GM18868 (cell line): Measurements from ENCODE around the gene PPP1CA.
"Not testable (repeated sequence)": the region's sequence is repeated elsewhere in the genome, so short reads cannot be mapped to it uniquely, and the experiment has no call there.

Source experiments
- ATAC-seq: cut with Tn5 transposase; IDR thresholded peaks from one replicate; pipeline ENCODE4 v1.9.1; 2021; ENCODE audit warnings: mild to moderate bottlenecking, moderate library complexity; ENCODE audit not compliant: unreplicated experiment

Gene PPP1CA

GRCh38 chr11:67435031-67435726 lies 33.5 kb upstream of the PPP1CA start:
- no peak for ATAC-seq

- no peak for ATAC-seq
Observed at GRCh38 chr11:67434395-67434881, 32.8 kb upstream of the PPP1CA start.

- no peak for ATAC-seq
Observed at GRCh38 chr11:67433536-67434394, 32.1 kb upstream of the PPP1CA start.

- no peak for ATAC-seq
Observed at GRCh38 chr11:67432655-67433349, 31.1 kb upstream of the PPP1CA start.

DNA sequence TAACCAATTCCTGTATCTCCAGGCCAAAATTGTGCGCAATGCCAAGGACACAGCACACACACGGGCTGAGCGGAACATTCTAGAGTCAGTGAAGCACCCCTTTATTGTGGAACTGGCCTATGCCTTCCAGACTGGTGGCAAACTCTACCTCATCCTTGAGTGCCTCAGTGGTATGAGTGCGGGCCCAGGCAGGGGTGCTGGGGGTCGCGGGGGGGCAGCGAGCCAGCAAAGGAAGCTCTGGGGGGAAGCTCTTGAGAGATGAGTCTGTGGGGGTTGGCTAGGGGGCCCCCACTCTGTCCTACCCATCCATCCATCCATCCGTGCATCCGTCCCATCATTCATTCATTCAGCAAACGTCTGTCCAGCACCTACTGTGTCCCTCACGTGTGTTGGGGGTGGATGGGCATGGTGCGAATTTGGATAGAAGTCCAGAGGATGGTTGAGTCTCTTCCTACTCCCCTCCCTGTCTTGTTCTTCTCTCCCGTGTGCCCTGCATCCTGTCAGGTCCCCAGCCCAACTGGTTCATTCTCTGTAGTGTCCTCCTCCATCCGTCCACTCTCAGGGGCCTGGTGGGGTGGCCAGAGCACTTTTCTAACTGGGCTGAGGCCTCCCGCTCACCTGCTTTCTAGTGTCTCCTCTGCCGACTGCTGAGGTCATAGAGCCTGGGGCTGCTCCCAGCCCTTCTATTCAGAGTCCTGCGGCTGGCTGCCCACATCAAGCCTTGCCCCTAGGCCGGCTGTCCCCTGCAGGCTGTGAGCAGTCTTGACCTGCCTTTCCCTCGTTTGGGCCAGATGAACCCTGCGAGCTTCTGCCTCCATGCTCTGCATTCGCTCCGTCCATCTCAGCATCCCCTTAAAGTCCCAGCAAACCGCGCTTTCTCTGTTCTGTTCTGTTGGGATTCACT lies 29.9 kb upstream of the PPP1CA start:
- no peak for ATAC-seq

- ATAC-seq, result no peak
Observed at GRCh38 chr11:67429722-67430121, 28.1 kb upstream of the PPP1CA start.

GRCh38 chr11:67429038-67429668 lies 27.5 kb upstream of the PPP1CA start:
- ATAC-seq, result no peak

DNA sequence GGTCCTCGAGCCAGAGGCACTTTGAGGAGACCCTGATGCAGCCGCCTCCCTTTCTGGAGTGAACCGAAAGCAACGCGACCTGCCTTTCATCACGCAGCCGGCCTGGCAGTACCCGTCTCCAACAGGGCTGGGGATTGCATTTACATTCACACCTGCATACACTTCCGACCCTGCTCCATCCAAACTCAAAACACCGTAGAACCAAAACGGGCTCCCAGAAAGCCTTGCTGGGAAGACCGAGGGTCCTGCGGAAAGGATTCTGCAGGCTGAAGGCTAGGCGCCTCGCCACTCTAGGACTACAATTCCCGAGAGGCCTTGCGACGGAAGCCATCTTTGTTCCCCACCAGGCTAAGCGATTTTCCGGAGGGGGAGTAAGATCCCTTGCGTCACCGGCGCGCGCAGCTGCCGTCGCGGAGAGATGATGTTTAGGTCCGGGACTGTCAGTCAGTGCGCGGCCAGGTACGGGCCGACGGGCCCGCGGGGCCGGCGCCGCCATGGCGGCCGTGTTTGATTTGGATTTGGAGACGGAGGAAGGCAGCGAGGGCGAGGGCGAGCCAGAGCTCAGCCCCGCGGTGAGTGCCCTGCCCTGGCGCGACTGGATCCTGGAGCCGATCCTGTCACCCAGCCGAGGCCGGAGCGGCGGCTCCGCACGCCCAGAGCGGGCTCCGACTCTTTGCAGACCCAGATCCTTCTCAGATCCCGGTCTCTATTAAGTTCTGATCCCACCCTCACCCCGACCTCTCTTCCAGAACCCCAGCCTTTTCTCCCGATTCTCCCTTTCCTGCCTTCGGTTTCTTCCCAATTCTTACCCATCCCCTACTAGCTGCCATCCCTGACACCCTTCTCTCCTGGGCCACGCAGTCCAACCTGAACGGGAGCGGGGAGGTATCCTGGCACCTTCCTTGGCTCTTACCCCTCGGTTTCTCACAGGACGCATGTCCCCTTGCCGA lies 26.7 kb upstream of the PPP1CA start, which contains the start of gene RPS6KB2:
RPS6KB2 (plus strand) TSS at position 443 of the 950 bp plus-strand sequence; CDS start at position 495, 52 bp downstream.
- ATAC-seq, result peak; percentile 76

DNA sequence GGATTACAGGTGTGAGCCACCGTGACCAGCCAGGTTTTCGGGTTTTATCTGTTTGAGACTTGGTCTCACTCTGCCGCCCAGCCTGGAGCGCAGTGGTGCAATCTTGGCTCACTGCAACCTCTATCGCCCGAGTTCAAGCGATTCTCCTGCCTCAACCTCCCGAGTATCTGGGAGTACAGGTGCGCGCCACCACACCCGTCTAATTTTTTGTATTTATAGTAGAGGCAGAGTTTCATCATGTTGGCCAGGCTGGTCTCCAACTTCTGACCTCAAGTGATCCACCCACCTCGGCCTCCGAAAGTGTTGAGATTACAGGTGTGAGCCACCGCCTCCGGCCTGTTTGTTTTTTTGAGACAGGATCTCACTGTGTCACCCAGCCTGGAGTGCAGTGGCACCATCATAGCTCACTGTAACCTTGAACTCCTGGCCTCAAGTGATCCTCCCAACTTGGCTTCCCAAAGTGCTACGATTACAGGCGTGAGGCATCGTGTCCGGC lies 25.8 kb upstream of the PPP1CA start:
- not testable (repeated sequence) for ATAC-seq

GRCh38 chr11:67423891-67424613 lies 22.4 kb upstream of the PPP1CA start:
- no peak for ATAC-seq

DNA sequence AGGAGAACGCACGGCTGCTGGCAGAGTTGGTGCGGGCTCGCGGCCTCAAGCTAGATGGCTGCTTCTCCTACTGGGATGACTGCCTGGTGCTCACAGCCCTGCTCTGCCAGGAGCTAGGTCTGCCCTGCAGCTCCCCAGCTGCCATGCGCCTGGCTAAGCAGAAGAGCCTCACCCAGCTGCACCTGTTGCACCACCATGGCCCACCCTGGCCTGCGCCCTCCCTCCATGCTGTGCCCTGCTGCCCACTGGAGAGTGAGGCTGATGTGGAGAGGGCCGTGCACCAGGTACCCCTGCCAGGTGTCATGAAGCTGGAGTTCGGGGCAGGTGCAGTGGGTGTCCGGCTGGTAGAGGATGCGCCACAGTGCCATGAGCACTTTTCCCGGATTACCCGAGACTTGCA lies 21.8 kb upstream of the PPP1CA start:
- no peak for ATAC-seq

DNA sequence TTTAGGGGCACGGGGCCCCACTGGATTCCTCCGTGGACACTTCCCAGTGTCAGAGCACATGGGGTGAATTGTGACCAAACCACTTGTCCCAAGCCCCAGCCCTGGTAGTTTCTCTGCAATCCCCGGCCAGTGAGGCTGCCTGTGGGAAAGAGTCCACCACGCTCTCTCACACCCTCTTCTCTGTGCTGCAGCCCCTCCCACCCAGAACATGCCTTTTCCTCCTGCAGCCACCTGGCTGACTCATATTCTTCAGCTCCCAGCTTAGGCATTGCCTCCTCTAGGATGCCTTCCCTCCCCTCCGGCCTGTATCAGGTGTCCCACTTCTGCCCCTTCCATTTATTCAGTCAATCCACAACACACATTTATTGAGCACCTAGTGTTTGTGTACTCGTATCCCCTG lies 21.2 kb upstream of the PPP1CA start:
- no peak for ATAC-seq

DNA sequence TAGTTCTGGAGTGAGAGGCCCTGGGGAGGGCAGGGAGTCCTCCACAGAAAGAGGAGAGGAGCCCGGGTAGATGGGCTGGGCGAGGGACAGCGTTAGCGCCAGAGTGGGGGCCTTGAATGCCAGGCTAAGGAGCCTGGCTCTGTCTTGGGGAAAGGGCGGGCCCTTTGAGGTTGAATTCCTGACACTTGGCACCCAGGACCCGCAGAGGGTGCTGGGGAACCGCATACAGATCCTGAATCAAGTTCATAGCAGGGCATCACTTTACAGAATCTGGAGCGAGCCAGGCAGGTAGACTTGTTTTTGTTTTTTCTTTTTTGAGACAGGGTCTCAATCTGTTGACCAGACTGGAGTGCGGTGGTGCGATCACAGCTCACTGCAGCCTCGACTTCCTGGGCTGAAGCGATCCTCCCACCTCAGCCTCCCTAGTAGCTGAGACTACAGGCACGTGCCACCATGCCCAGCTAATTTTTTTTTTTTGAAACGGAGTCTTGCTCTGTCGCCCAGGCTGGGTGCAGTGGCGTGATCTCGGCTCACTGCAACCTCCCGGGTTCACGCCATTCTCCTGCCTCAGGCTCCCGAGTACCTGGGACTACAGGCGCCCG lies 19.9 kb upstream of the PPP1CA start:
- ATAC-seq, result no peak

- ATAC-seq, result peak; percentile 87
Observed at GRCh38 chr11:67420646-67421429, 19.2 kb upstream of the PPP1CA start.

DNA sequence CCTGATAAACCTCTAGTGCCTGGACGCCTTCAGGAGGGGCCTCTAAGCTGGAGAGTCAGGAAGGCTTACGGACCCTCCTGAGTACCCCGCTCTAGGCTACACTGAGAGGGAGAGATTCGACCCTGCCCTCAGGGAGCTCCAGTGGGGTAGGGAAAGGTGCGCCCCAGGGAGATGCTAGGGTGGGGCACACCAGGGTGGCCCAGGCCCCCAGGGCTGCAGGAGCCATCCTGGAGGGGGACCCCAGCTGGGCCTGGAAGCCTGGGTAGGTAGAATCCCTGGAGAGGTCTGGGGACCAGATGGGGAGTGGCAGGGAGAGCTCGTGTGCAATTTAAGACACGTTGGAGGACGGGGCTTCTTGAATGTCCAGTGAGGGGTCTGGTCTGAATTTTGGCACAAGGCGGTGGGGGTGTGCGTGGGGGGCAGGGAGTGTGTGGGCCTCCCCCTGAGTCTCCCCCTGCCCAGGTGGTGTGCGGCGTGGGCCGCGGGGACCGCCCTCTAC lies 18.5 kb upstream of the PPP1CA start:
- ATAC-seq, result no peak

GRCh38 chr11:67419325-67420049 lies 17.8 kb upstream of the PPP1CA start:
- no peak for ATAC-seq
